Measurements from ENCODE around the gene SLC29A2. TPM values are rescaled to one million over a fixed set of nuclear protein-coding genes. Genes with fewer than 3 reads are reported as not detected.

The SLC29A2 gene
- total and polyA plus RNA-seq, 3 donors from 2014 or later: 1.2 to 3.1 (median 1.6) TPM

- Histone ChIP-seq H3K9me3 (no peaks in the 10 kb centered on the region), H3K27me3 (no peaks in the 10 kb centered on the region), H3K4me3 (no peak overlapping the region), H3K4me1 (peaks cover 28% of the 10 kb centered on the region), H3K36me3 (ENCODE audit: low read depth, missing control alignments) (no peaks in the 10 kb centered on the region), H3K27ac (no peak overlapping the region)
- WGBS, 2 donors: 91 to 92% methylated on average over 10 to 12 of the region's 12 CpGs
- no peak for DNase-seq
- TF ChIP-seq CTCF (IDR thresholded peaks at IDR 0.05): no peak
- no peak for TF ChIP-seq POLR2A (IDR thresholded peaks at IDR 0.05)
- intact Hi-C loops (cut with DNase I; ENCODE audit: low total_unique reads): no loop called here
Observed at GRCh38 chr11:66331542-66332370, 39.8 kb downstream of the SLC29A2 start.

DNA sequence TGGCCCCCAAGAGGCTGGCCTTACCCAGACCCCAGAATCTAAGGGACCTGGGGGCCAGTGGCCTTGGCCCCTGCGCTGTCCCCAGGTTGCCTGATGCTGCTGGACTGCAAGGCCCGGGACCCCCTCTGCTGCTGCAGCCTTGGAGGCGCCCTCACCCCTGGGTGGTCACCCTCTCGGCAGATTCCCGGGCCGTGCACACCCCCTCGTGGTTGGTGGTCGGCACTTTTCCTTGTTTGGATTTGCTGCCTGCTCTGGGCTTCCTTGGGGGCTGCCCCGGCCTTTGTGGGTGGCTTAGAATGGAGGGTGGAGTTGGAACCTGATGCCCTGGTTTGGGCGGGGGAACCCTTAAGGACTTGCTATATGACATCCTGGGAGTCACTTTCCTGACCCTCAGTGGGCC is 40.6 kb downstream of the SLC29A2 start:
- Histone ChIP-seq H3K4me1 (peaks cover 29% of the 10 kb centered on the region), H3K27ac (no peak overlapping the region), H3K4me3 (no peak overlapping the region), H3K36me3 (ENCODE audit: low read depth, missing control alignments) (no peaks in the 10 kb centered on the region), H3K9me3 (no peaks in the 10 kb centered on the region), H3K27me3 (no peaks in the 10 kb centered on the region)
- no peak for TF ChIP-seq POLR2A (IDR thresholded peaks at IDR 0.05)
- TF ChIP-seq CTCF (IDR thresholded peaks at IDR 0.05): no peak
- intact Hi-C loops (cut with DNase I; ENCODE audit: low total_unique reads): no loop called here
- no peak for DNase-seq
- 73 to 74% methylated on average over 9 to 10 of the region's 10 CpGs for WGBS, 2 donors

DNA sequence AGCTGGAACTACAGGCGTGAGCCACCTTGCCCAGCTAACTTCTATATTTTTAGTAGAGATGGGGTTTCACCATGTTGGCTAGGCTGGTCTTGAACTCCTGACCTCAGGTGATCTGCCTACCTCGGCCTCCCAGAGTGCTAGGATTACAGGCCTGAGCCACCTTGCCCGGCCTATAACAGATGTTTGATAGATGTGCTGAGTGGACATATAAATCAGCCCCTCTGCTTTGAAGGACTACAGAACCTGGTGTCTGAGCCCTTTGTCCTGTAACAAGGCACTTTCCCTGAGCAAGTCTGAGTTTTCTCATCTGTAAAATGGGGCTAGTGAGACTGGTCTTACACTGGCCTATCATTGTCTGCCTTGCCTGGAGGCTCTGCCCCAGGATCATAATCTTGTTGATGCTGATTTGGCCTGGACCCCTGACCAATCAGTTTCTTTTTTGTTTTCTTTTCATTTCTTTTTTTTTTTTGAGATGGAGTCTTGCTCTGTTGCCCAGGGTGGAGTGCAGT is 42.3 kb downstream of the SLC29A2 start:
- H3K36me3 ChIP-seq (ENCODE audit: low read depth, missing control alignments): no peaks in the 10 kb centered on the region
- TF ChIP-seq CTCF (IDR thresholded peaks at IDR 0.05) (no peak), POLR2A (IDR thresholded peaks at IDR 0.05) (no peak)
- H3K27me3 ChIP-seq: no peaks in the 10 kb centered on the region
- no peaks in the 10 kb centered on the region for H3K9me3 ChIP-seq
- H3K4me3 ChIP-seq: no peak overlapping the region
- H3K27ac ChIP-seq: no peak overlapping the region
- DNase-seq: no peak
- H3K4me1 ChIP-seq: peaks cover 22% of the 10 kb centered on the region
- 83 to 93% methylated on average over 3 of the region's 3 CpGs for WGBS, 2 donors
- intact Hi-C loops (cut with DNase I; ENCODE audit: low total_unique reads): no loop called here

DNA sequence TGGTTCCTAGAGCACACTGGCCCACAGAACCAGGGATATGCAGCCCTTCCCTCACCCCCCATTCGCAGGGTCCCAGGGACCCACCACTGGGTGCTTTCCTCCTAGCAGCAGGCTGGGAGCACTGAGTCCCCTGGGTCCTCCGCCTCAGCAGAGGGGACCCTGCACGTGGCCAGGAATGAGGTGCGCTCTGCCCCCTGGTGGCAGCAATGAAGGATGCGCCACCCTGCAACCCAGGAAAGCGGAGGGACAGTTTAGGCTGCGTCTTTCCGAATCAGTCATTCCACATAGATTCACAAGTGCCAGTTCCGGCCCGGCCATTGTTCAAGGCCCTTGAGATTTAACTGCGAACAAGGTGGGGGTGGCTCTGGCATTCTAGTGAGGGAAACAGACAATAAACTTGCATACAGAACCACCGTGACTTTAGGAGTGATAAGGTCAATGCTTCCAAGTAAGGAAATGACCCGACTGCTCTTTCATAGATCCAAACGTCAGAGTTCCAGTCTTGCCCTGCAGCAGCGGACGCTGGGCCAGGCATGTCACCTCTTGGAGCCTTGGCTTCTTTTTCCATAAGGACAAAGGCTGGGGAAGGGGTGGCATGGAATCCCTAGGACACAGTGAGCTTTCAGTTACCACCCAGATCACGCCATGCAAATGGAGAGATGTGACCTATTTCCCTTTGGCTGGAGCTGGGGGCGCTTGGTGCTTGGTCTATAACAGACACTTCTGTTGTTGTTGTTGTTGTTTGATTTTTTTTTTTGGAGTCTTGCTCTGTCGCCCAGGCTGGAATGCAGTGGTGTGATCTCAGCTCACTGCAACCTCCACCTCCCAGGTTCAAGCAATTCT is 43.0 kb downstream of the SLC29A2 start:
- Histone ChIP-seq H3K4me1 (peaks cover 22% of the 10 kb centered on the region), H3K36me3 (ENCODE audit: low read depth, missing control alignments) (no peaks in the 10 kb centered on the region), H3K27me3 (no peaks in the 10 kb centered on the region), H3K4me3 (no peak overlapping the region), H3K27ac (no peak overlapping the region), H3K9me3 (no peaks in the 10 kb centered on the region)
- TF ChIP-seq POLR2A (IDR thresholded peaks at IDR 0.05) (no peak), CTCF (IDR thresholded peaks at IDR 0.05) (peak; percentile 95 to 97 (median 96))
- WGBS, 2 donors: 23 to 44% methylated on average over 15 to 19 of the region's 19 CpGs
- intact Hi-C loops (cut with DNase I; ENCODE audit: low total_unique reads): no loop called here
- peak; percentile 78 for DNase-seq
